Vagina (tissue), 2 donors: Measurements from ENCODE around the gene TENT5A. TPM values are rescaled to one million over a fixed set of nuclear protein-coding genes. Genes with fewer than 3 reads are reported as not detected.

ENCODE experiments used
- DNase-seq, 2 donors: peaks; one replicate each; pipeline ENCODE4 v3.0.0-alpha.2; 2017; ENCODE audit errors: extremely low spot score in 2 of 2
- H3K27ac ChIP-seq: fragments of 200-600 bp; sonication (generic); one replicate; pipeline ENCODE4 v1.5.1; 2019
- H3K27me3 ChIP-seq: fragments of 200-600 bp; sonication (generic); one replicate; pipeline ENCODE4 v1.5.1; 2019
- H3K36me3 ChIP-seq, 2 donors: fragments of 200-600 bp; sonication (generic); one replicate each; pipeline ENCODE4 v1.5.1; 2017 to 2019
- H3K4me1 ChIP-seq: fragments of 200-600 bp; sonication (generic); one replicate; pipeline ENCODE4 v1.5.1; 2019
- H3K4me3 ChIP-seq, 2 donors: fragments of 200-600 bp; sonication (generic); 1 replicate in 1 of 2; 2 replicates in 1 of 2; pipeline ENCODE4 v1.5.1; 2016 to 2019
- H3K9me3 ChIP-seq: fragments of 200-600 bp; sonication (generic); one replicate; pipeline ENCODE4 v1.5.1; 2019
- POLR2A ChIP-seq, 2 donors: fragments of 450-650 bp; IDR thresholded peaks; one replicate each; pipeline ENCODE4 v1.6.1; 2017; ENCODE audit warnings: antibody characterized with exemption in 2 of 2, mild to moderate bottlenecking in 2 of 2, moderate library complexity in 2 of 2
- POLR2AphosphoS5 ChIP-seq, 2 donors: sonication (generic); formaldehyde crosslinking; IDR thresholded peaks; one replicate each; pipeline ENCODE4 v1.9.0; 2017; ENCODE audit warnings: antibody characterized with exemption in 2 of 2, mild to moderate bottlenecking in 2 of 2, low read depth in 1 of 2; ENCODE audit not compliant: insufficient read depth in 1 of 2
- intact Hi-C: fragments of 100-400 bp; cut with DNase I; formaldehyde crosslinking; loops from one replicate; pipeline ENCODE4 v1.15.1; 2023
- total RNA-seq: library from RNA; depleted of rRNA; stranded (reverse); fragments of >200 nt; gene quantifications from one replicate; pipeline ENCODE4 v1.2.3, GENCODE V29; 2016
- TF ChIP-seq, protein P1 (sequence below), 3 experiments: fragments of 450-650 bp in 2 of 3; fragments of 200-600 bp in 1 of 3; sonication (generic) in 1 of 3; IDR thresholded peaks; one replicate each; pipeline ENCODE4 v1.5.1; 2017 to 2019; ENCODE audit warnings: antibody characterized with exemption in 3 of 3, mild to moderate bottlenecking in 2 of 3, moderate library complexity in 2 of 3

TENT5A gene
- total RNA-seq, 1 donor from 2014 or later: 20.6 TPM

DNA sequence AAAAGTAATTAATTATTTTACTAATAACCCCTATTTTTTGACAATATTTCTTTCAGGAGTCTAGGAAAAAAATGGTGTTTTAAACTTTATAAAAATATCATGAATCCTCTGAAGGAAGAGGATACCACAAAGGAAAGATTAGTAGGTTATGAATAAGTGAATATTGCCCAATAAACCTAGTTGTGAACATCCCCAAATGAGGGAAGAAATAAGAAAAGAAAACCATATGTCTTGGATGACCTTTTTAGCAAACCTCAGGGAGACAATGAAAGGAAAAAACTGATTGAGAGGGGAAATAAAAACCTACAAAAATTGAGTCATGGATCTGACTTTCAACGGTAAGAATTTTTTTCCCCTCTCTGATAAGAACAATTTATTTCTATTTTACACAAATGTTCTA, 34.4 kb downstream of the TENT5A start:
- H3K4me3 ChIP-seq: no peak overlapping the region
- H3K9me3 ChIP-seq: no peaks in the 10 kb centered on the region
- no peak overlapping the region for H3K27ac ChIP-seq
- TF ChIP-seq POLR2AphosphoS5 (IDR thresholded peaks at IDR 0.05; ENCODE audit: insufficient read depth in 1 of 2, low read depth in 1 of 2) (no peak), POLR2A (IDR thresholded peaks at IDR 0.05) (no peak)
- TF ChIP-seq, protein P1, sequence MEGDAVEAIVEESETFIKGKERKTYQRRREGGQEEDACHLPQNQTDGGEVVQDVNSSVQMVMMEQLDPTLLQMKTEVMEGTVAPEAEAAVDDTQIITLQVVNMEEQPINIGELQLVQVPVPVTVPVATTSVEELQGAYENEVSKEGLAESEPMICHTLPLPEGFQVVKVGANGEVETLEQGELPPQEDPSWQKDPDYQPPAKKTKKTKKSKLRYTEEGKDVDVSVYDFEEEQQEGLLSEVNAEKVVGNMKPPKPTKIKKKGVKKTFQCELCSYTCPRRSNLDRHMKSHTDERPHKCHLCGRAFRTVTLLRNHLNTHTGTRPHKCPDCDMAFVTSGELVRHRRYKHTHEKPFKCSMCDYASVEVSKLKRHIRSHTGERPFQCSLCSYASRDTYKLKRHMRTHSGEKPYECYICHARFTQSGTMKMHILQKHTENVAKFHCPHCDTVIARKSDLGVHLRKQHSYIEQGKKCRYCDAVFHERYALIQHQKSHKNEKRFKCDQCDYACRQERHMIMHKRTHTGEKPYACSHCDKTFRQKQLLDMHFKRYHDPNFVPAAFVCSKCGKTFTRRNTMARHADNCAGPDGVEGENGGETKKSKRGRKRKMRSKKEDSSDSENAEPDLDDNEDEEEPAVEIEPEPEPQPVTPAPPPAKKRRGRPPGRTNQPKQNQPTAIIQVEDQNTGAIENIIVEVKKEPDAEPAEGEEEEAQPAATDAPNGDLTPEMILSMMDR (IDR thresholded peaks at IDR 0.05): no peak
- no peaks in the 10 kb centered on the region for H3K27me3 ChIP-seq
- intact Hi-C loops: no loop called here
- H3K36me3 ChIP-seq: no peaks in the 10 kb centered on the region
- H3K4me1 ChIP-seq: no peaks in the 10 kb centered on the region
- DNase-seq: no peak

DNA sequence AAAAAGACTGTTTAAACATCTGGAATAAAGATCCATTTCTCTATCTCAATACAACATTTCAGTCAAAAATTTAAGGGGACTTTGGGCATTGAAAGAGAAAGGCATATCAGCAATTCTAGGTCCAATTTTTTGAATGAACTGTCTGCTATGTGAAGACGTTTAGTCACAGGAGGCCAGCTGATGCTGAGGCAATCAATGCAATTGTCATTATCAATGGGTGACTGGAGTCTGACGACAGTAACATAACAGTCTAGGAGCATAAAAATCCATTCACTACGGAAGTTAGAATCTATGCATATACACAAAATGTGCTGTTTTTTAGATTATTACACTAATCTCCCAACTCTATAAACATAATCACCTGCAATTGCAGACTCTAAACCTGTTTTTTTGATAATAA, 37.8 kb downstream of the TENT5A start:
- no peak for DNase-seq
- intact Hi-C loops: no loop called here
- Histone ChIP-seq H3K4me3 (no peak overlapping the region), H3K27ac (no peak overlapping the region), H3K36me3 (no peaks in the 10 kb centered on the region), H3K27me3 (no peaks in the 10 kb centered on the region), H3K9me3 (no peaks in the 10 kb centered on the region), H3K4me1 (no peaks in the 10 kb centered on the region)
- no peak for TF ChIP-seq POLR2A (IDR thresholded peaks at IDR 0.05)
- TF ChIP-seq POLR2AphosphoS5 (IDR thresholded peaks at IDR 0.05; ENCODE audit: insufficient read depth in 1 of 2, low read depth in 1 of 2): no peak
- TF ChIP-seq, protein P1 (IDR thresholded peaks at IDR 0.05): no peak

- TF ChIP-seq, protein P1 (IDR thresholded peaks at IDR 0.05): no peak
- no peak for TF ChIP-seq POLR2AphosphoS5 (IDR thresholded peaks at IDR 0.05; ENCODE audit: insufficient read depth in 1 of 2, low read depth in 1 of 2)
- no peak for TF ChIP-seq POLR2A (IDR thresholded peaks at IDR 0.05)
- Histone ChIP-seq H3K27ac (no peak overlapping the region), H3K4me3 (no peak overlapping the region), H3K36me3 (no peaks in the 10 kb centered on the region), H3K9me3 (no peaks in the 10 kb centered on the region), H3K4me1 (no peaks in the 10 kb centered on the region), H3K27me3 (no peaks in the 10 kb centered on the region)
- DNase-seq: no peak
- intact Hi-C loops: no loop called here
Measured at GRCh38 chr6:81713205-81713604, 39.3 kb downstream of the TENT5A start.

GRCh38 chr6:81708113-81708699, 44.3 kb downstream of the TENT5A start:
- Histone ChIP-seq H3K27ac (no peak overlapping the region), H3K36me3 (no peaks in the 10 kb centered on the region), H3K9me3 (no peaks in the 10 kb centered on the region), H3K4me1 (no peaks in the 10 kb centered on the region), H3K4me3 (no peak overlapping the region), H3K27me3 (no peaks in the 10 kb centered on the region)
- no peak for TF ChIP-seq POLR2A (IDR thresholded peaks at IDR 0.05)
- TF ChIP-seq, protein P1 (IDR thresholded peaks at IDR 0.05): no peak
- TF ChIP-seq POLR2AphosphoS5 (IDR thresholded peaks at IDR 0.05; ENCODE audit: insufficient read depth in 1 of 2, low read depth in 1 of 2): no peak
- no peak for DNase-seq
- intact Hi-C loops: no loop called here

- no peak for DNase-seq
- Histone ChIP-seq H3K9me3 (no peaks in the 10 kb centered on the region), H3K4me3 (no peak overlapping the region), H3K36me3 (no peaks in the 10 kb centered on the region), H3K27ac (no peak overlapping the region), H3K4me1 (no peaks in the 10 kb centered on the region), H3K27me3 (no peaks in the 10 kb centered on the region)
- TF ChIP-seq POLR2A (IDR thresholded peaks at IDR 0.05): no peak
- TF ChIP-seq, protein P1 (IDR thresholded peaks at IDR 0.05): no peak
- TF ChIP-seq POLR2AphosphoS5 (IDR thresholded peaks at IDR 0.05; ENCODE audit: insufficient read depth in 1 of 2, low read depth in 1 of 2): no peak
- intact Hi-C loops: no loop called here
Measured at GRCh38 chr6:81704700-81705099, 47.8 kb downstream of the TENT5A start.
